Measurements from ENCODE around the gene SLC5A8. TPM values are rescaled to one million over a fixed set of nuclear protein-coding genes. Genes with fewer than 3 reads are reported as not detected.
A peak's percentile ranks its signal among the peaks of the same experiment; 100 is the strongest.

The SLC5A8 gene
- total RNA-seq, 1 donor = not detected

- Histone ChIP-seq H3K79me2 (ENCODE audit: insufficient read depth, low read length) (no peaks in the 10 kb centered on the region), H3K4me2 (ENCODE audit: insufficient read depth, low read length) (no peak overlapping the region), H2AFZ (ENCODE audit: low read length) (no peak overlapping the region), H3K9me3 (ENCODE audit: low read depth, low read length) (no peaks in the 10 kb centered on the region), H3K27ac (ENCODE audit: low read depth, low read length) (no peak overlapping the region), H3K4me3 (ENCODE audit: insufficient read depth, low read length) (no peak overlapping the region), H3K4me1 (ENCODE audit: insufficient read depth, low read length) (no peaks in the 10 kb centered on the region), H4K20me1 (ENCODE audit: insufficient read depth, low read length) (no peaks in the 10 kb centered on the region), H3K36me3 (ENCODE audit: insufficient read depth, low read length) (no peaks in the 10 kb centered on the region), H3K27me3 (ENCODE audit: insufficient read depth, low read length) (no peaks in the 10 kb centered on the region)
- TF ChIP-seq CTCF (IDR thresholded peaks at IDR 0.05; ENCODE audit: extremely low read depth, low read depth, low read length) = no peak
- no peak for DNase-seq (ENCODE audit: insufficient read length, low spot score, missing footprints)
Observed at GRCh38 chr12:101216810-101217209, 6.8 kb upstream of the SLC5A8 start.

GRCh38 chr12:101207086-101207780 is 2.8 kb downstream of the SLC5A8 start:
- Histone ChIP-seq H3K4me2 (ENCODE audit: insufficient read depth, low read length) (no peak overlapping the region), H3K36me3 (ENCODE audit: insufficient read depth, low read length) (no peaks in the 10 kb centered on the region), H3K4me3 (ENCODE audit: insufficient read depth, low read length) (no peak overlapping the region), H3K27ac (ENCODE audit: low read depth, low read length) (no peak overlapping the region), H3K4me1 (ENCODE audit: insufficient read depth, low read length) (no peaks in the 10 kb centered on the region), H3K27me3 (ENCODE audit: insufficient read depth, low read length) (no peaks in the 10 kb centered on the region), H3K9me3 (ENCODE audit: low read depth, low read length) (no peaks in the 10 kb centered on the region), H3K79me2 (ENCODE audit: insufficient read depth, low read length) (no peaks in the 10 kb centered on the region), H2AFZ (ENCODE audit: low read length) (no peak overlapping the region), H4K20me1 (ENCODE audit: insufficient read depth, low read length) (no peaks in the 10 kb centered on the region)
- DNase-seq (ENCODE audit: insufficient read length, low spot score, missing footprints) = no peak
- no peak for TF ChIP-seq CTCF (IDR thresholded peaks at IDR 0.05; ENCODE audit: extremely low read depth, low read depth, low read length)

- Histone ChIP-seq H3K27ac (ENCODE audit: low read depth, low read length) (no peak overlapping the region), H3K9me3 (ENCODE audit: low read depth, low read length) (no peaks in the 10 kb centered on the region), H2AFZ (ENCODE audit: low read length) (no peak overlapping the region), H3K4me3 (ENCODE audit: insufficient read depth, low read length) (no peak overlapping the region), H3K4me1 (ENCODE audit: insufficient read depth, low read length) (no peaks in the 10 kb centered on the region), H4K20me1 (ENCODE audit: insufficient read depth, low read length) (no peaks in the 10 kb centered on the region), H3K4me2 (ENCODE audit: insufficient read depth, low read length) (no peak overlapping the region), H3K36me3 (ENCODE audit: insufficient read depth, low read length) (no peaks in the 10 kb centered on the region), H3K27me3 (ENCODE audit: insufficient read depth, low read length) (no peaks in the 10 kb centered on the region), H3K79me2 (ENCODE audit: insufficient read depth, low read length) (no peaks in the 10 kb centered on the region)
- DNase-seq (ENCODE audit: insufficient read length, low spot score, missing footprints) = peak; percentile 58
- TF ChIP-seq CTCF (IDR thresholded peaks at IDR 0.05; ENCODE audit: extremely low read depth, low read depth, low read length) = no peak
Observed at GRCh38 chr12:101204602-101205304, 5.3 kb downstream of the SLC5A8 start.

- H3K27me3 ChIP-seq (ENCODE audit: insufficient read depth, low read length) = no peaks in the 10 kb centered on the region
- no peaks in the 10 kb centered on the region for H4K20me1 ChIP-seq (ENCODE audit: insufficient read depth, low read length)
- H3K27ac ChIP-seq (ENCODE audit: low read depth, low read length) = no peak overlapping the region
- no peak overlapping the region for H3K4me2 ChIP-seq (ENCODE audit: insufficient read depth, low read length)
- no peak overlapping the region for H2AFZ ChIP-seq (ENCODE audit: low read length)
- H3K4me3 ChIP-seq (ENCODE audit: insufficient read depth, low read length) = no peak overlapping the region
- no peaks in the 10 kb centered on the region for H3K9me3 ChIP-seq (ENCODE audit: low read depth, low read length)
- no peaks in the 10 kb centered on the region for H3K36me3 ChIP-seq (ENCODE audit: insufficient read depth, low read length)
- no peak for DNase-seq (ENCODE audit: insufficient read length, low spot score, missing footprints)
- no peak for TF ChIP-seq CTCF (IDR thresholded peaks at IDR 0.05; ENCODE audit: extremely low read depth, low read depth, low read length)
- no peaks in the 10 kb centered on the region for H3K79me2 ChIP-seq (ENCODE audit: insufficient read depth, low read length)
- H3K4me1 ChIP-seq (ENCODE audit: insufficient read depth, low read length) = no peaks in the 10 kb centered on the region
Observed at GRCh38 chr12:101200824-101201223, 9.2 kb downstream of the SLC5A8 start.

Measured in osteoblast (primary cell).